ENCODE results near the gene AMY1B.
"Not testable (repeated sequence)": the region's sequence is repeated elsewhere in the genome, so short reads cannot be mapped to it uniquely, and the experiment has no call there.

The AMY1B gene

GRCh38 chr1:103655460-103655859 lies 40.5 kb downstream of the AMY1B start, which contains the start of gene AMY1A:
Gene AMY1A (plus strand): TSS chr1:103655760. CDS start chr1:103656331, 571 bp downstream.
- H3K9ac ChIP-seq (ENCODE audit: low read length); H3K9me3 ChIP-seq (ENCODE audit: control insufficient read depth, low read depth, low read length); H3K36me3 ChIP-seq (ENCODE audit: control insufficient read depth, low read depth, low read length); H3K4me1 ChIP-seq (ENCODE audit: control insufficient read depth, low read depth, low read length); H3K27me3 ChIP-seq (ENCODE audit: control insufficient read depth, insufficient read depth, low read length); H3K4me3 ChIP-seq (ENCODE audit: low read length); H3K27ac ChIP-seq (ENCODE audit: low read length): not testable (repeated sequence)

- H3K9ac ChIP-seq (ENCODE audit: low read length); H3K9me3 ChIP-seq (ENCODE audit: control insufficient read depth, low read depth, low read length); H3K4me1 ChIP-seq (ENCODE audit: control insufficient read depth, low read depth, low read length); H3K4me3 ChIP-seq (ENCODE audit: low read length); H3K27ac ChIP-seq (ENCODE audit: low read length); H3K36me3 ChIP-seq (ENCODE audit: control insufficient read depth, low read depth, low read length); H3K27me3 ChIP-seq (ENCODE audit: control insufficient read depth, insufficient read depth, low read length): not testable (repeated sequence)
These were observed 41.9 kb downstream of the AMY1B start for GRCh38 chr1:103654133-103654532.

- not testable (repeated sequence) for H3K27me3 ChIP-seq (ENCODE audit: control insufficient read depth, insufficient read depth, low read length); H3K9ac ChIP-seq (ENCODE audit: low read length); H3K27ac ChIP-seq (ENCODE audit: low read length); H3K4me3 ChIP-seq (ENCODE audit: low read length); H3K36me3 ChIP-seq (ENCODE audit: control insufficient read depth, low read depth, low read length); H3K4me1 ChIP-seq (ENCODE audit: control insufficient read depth, low read depth, low read length); H3K9me3 ChIP-seq (ENCODE audit: control insufficient read depth, low read depth, low read length)
These were observed 45.1 kb downstream of the AMY1B start for GRCh38 chr1:103650889-103651288.

- not testable (repeated sequence) for H3K9ac ChIP-seq (ENCODE audit: low read length); H3K36me3 ChIP-seq (ENCODE audit: control insufficient read depth, low read depth, low read length); H3K27me3 ChIP-seq (ENCODE audit: control insufficient read depth, insufficient read depth, low read length); H3K27ac ChIP-seq (ENCODE audit: low read length); H3K9me3 ChIP-seq (ENCODE audit: control insufficient read depth, low read depth, low read length); H3K4me1 ChIP-seq (ENCODE audit: control insufficient read depth, low read depth, low read length); H3K4me3 ChIP-seq (ENCODE audit: low read length)
These were observed 45.7 kb downstream of the AMY1B start for GRCh38 chr1:103650305-103650704.

GRCh38 chr1:103643908-103644307 lies 52.1 kb downstream of the AMY1B start:
- H3K4me3 ChIP-seq (ENCODE audit: low read length); H3K4me1 ChIP-seq (ENCODE audit: control insufficient read depth, low read depth, low read length); H3K27me3 ChIP-seq (ENCODE audit: control insufficient read depth, insufficient read depth, low read length); H3K36me3 ChIP-seq (ENCODE audit: control insufficient read depth, low read depth, low read length); H3K27ac ChIP-seq (ENCODE audit: low read length); H3K9me3 ChIP-seq (ENCODE audit: control insufficient read depth, low read depth, low read length); H3K9ac ChIP-seq (ENCODE audit: low read length): not testable (repeated sequence)

GRCh38 chr1:103641194-103641593 lies 54.8 kb downstream of the AMY1B start:
- H3K4me3 ChIP-seq (ENCODE audit: low read length); H3K4me1 ChIP-seq (ENCODE audit: control insufficient read depth, low read depth, low read length); H3K27ac ChIP-seq (ENCODE audit: low read length); H3K9ac ChIP-seq (ENCODE audit: low read length); H3K36me3 ChIP-seq (ENCODE audit: control insufficient read depth, low read depth, low read length); H3K27me3 ChIP-seq (ENCODE audit: control insufficient read depth, insufficient read depth, low read length); H3K9me3 ChIP-seq (ENCODE audit: control insufficient read depth, low read depth, low read length): not testable (repeated sequence)

Data from iPS-18a (cell line).